ENCODE data around the gene CDK5R1.
"Not testable (repeated sequence)": the region's sequence is repeated elsewhere in the genome, so short reads cannot be mapped to it uniquely, and the experiment has no call there.

The CDK5R1 gene

DNA sequence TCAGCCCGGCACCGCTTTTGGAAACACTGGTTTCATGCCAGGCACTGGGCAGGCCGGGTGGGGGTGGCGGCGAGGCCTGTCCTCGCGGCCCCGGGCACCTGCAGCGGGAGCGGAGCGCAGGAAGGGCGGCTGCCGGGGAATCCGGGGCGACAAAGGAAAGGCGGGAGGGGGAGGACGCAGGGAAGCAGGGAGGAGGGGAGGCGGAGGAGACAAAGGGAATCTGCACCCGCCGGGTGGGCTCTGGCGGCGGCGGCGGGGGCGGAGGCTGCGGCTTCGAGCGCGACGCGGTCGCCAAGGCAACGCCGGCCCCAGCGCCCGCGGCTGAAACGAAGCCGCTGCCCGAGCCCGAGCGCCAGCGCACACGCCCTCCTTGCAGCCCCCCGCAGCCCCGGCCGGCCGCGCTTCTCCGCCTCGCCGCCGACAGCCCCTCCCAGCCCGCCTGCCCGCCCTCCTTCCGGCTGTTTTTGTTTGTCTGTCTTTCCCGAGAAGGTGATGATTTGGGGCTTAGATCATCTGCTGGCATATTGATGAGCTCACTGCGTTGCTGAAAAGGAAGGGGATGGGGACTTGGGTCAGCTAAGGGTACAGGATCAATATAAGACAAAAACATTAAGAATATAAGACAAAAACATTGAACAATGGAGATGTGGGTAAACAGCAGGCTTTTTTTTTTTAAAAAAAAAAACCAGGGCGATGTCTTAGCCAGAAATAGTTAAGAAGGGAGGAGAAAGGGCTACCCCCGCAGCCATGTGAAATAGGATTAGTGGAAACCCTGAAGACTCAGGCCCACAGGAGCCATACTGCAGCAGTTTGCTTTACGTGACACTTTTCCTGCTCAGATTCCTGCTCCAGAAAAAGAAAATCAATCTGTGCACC is 32.7 kb downstream of the CDK5R1 start:
- DNase-seq = peak; percentile 72

DNA sequence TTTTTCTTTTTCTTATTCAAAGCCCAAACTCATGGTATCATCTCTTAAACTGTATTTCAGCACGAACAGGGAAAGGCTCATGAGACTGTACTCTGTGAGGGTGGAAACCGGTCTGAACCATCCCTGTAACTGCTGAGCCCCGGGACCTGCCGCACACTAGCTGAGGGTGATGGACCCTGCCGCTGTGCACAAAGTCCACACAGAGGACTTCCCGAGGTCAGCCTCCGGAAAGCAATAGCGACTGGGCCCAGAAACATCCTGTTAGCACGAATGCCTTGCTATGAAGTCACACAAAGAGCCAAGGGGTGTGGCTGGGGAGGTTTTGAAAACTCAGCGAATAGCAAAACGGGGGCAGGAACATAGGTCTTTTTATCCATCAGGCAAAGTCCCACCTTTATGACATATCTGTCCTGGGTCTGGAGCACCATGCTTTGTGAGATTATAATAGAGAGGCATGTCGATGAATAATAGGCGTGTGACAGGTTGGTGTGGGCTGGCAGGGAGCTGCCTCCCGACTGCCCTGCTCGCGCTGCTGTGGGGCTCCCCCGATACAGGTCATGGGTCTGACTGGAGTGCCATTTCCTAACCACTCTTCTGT is 33.4 kb downstream of the CDK5R1 start:
- DNase-seq = peak; percentile 47

DNA sequence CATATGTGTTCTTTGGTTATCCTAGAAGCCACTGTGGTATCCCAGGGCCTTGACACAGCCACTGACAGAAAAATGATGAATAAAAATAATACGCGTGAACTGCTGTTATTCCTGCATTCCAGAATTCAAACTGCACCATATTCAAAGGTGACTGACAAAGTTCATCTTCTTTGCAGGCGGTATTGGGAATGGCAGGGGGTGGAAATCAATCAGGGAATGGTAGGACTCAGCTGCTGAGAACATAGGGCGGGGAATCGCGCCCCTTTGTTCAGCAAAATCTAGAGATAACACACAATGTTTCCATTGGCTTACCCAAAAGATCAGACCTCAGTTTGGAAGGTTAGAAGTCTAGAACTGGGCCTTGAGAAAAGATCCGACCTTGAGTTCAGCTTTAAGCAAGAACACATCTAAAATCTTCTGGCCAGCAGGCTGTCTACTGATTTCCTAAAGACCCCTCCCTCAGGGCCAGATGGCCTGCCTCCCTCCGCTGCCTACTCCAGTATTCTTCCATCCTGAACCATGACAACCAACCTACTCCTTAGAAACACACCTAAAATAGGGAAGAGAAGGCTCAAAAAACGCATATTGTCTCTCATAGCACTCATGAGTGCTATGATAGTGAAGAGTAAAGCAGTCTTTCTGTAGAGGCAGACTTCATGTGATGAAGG is 34.1 kb downstream of the CDK5R1 start:
- no peak for DNase-seq

DNA sequence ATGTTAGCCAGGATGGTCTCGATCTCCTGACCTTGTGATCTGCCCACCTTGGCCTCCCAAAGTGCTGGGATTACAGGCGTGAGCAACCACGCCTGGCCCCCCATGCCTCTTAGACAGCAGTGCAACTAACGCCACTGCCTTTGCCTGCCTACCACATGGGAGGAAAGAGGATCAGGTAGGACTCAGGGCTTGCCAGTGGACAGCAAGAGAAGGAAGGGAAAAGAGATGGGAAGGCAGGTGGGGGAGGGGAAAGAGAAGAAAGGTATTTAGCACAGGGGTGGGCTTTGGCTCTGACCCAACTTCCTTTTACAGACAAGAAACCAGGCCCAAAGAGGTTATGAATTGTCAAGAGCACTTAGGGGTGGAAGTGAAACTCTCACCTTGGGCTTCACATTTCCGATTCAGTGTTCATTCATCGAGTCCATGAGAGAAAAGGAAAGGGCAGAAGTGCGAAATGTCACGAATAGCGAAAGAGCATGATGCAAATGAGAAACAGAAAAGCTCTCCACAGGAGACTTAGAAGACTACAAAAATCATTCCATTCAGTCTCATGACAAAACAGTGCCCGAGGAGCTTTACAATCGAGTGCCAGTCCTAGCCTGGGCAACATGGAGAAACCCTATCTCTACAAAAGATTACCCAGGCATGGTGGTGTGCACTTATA is 36.4 kb downstream of the CDK5R1 start:
- no peak for DNase-seq

DNA sequence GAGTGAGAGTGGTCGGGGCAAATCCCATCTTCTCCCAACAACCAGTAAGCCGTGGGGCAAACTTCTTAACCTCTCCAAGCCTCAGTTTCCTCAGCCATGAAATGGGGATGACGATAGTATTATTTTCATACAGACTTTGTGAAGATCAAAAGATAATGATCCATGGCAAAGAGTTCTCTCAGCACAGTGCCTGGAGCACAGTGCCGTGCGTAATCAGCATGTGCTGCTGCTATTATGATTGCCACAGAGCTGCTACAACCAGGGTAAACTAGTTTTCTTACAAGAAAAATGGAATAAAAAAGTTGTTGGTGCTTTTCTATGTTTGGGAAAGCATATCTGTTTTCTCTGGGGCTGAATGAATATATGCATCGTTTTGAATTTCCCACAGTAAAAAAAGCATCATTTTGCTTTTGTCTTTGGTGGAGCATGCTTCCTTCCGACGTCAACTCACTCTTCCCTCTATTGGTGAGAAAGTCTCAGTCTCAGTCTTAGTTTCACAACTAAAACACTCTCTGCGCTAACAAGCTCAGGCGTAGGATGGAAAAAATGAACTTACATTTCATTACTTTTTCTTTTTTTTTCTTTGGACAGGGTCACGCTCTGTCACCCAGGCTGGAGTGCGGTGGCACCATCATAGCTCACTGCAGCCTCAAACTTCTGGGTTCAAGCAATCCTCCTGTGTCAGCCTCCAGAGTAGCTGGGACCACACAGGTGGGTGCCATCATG is 37.2 kb downstream of the CDK5R1 start:
- no peak for DNase-seq

DNA sequence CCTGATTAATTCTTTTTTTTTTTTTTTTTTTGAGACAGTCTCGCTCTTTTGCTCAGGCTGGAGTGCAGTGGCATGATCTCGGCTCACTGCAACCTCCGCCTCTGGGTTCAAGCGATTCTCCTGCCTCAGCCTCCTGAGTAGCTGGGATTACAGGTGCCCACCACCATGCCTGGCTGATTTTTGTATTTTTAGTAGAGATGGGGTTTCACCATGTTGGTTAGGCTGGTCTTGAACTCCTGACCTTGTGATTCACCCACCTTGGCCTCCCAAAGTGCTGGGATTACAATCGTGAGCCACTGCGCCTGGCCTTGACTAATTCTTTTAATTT is 37.7 kb downstream of the CDK5R1 start:
- DNase-seq = not testable (repeated sequence)

DNA sequence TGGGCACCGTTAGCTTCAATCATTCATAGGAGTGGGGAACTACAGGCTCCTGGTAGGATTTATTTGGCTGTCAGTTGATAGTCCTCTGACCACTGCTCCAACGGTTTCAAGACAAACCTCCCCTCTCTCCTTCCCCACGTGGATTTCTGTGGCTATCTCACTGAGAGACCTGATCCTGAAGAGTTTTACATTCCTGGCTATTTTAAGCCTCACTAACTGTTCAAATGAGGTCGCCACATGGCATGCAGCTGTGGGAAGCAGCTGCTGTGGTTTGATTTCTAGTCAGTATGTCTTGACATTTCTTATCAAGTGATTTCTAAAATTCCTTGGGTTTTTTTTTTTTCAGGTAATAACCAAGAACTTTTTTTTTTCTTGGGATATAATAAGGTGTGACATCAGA is 38.3 kb downstream of the CDK5R1 start:
- no peak for DNase-seq

DNA sequence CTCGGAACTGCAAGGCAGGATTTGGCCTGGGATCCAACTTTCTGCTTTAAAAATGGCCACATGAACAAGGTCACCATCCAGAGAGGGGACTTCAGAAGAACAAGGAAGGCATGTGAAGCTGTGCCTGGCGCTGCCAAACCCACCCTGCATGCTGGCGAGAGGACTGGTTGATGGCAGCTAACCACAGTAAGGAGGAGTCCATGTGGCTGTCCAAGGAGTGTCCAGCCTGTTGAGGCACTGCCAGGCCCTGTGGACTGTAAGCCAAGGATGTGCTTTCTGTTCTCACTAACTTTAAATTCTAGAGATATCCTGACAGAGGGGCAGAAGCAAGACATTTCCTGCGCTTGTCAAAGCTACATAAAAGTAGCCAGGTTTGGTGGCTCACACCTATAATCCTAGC is 40.4 kb downstream of the CDK5R1 start:
- DNase-seq = no peak

DNA sequence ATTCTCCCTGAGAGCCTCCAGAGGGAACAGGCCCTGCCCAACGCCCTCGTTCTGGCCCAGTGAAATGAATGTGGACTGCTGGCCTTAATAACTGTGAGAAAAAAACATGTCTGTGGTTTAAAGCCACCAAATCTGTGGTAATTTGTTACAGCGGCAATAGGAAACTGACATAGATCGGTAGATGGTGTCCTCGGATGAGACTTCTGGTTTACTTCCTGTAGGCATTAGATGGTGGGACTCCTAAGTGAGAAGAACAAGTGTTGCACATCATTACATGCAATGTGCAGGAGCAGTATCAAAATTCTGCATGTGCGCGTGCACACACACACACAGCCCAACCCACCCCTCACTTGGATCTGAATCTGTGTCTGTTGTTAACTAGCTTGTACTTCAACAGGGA is 42.0 kb downstream of the CDK5R1 start:
- no peak for DNase-seq

DNA sequence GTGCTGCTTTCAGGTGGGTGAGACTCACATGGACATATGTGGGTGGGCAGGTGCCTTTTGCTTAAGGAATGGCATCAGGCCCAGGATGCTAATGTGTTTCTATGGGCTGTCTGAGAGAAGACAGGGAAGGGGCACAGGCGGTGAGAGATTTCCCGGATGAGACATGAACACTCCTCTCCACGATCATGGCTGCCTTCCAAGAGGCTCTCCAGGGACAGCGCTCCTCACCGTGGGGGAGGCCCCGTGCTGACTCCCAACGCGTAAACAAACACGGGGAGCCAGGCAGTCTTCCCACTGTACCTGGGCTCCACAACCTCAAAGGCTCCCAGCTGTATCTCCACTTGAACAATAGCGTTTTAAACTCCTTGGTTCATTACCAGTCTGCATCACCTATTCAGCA is 42.8 kb downstream of the CDK5R1 start:
- DNase-seq = no peak

DNA sequence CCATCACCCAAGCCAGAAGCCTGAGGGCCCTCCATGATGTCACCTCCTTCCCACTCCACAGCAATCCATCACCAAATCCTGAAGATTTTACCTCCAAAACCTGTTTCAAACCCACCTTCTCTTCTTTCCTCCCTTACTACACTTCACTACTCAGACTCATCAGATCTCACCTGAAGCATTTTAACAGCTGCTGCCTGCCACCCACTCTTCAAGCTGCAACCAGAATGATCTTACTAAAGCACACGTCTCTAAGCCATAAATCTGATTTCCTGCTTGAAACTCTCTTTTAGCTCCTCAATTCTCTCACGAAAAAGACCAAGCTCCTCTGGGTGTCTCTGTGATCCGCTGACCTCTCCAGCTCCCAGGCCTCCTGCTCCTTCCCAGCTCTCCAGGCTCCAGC is 46.5 kb downstream of the CDK5R1 start:
- no peak for DNase-seq

DNA sequence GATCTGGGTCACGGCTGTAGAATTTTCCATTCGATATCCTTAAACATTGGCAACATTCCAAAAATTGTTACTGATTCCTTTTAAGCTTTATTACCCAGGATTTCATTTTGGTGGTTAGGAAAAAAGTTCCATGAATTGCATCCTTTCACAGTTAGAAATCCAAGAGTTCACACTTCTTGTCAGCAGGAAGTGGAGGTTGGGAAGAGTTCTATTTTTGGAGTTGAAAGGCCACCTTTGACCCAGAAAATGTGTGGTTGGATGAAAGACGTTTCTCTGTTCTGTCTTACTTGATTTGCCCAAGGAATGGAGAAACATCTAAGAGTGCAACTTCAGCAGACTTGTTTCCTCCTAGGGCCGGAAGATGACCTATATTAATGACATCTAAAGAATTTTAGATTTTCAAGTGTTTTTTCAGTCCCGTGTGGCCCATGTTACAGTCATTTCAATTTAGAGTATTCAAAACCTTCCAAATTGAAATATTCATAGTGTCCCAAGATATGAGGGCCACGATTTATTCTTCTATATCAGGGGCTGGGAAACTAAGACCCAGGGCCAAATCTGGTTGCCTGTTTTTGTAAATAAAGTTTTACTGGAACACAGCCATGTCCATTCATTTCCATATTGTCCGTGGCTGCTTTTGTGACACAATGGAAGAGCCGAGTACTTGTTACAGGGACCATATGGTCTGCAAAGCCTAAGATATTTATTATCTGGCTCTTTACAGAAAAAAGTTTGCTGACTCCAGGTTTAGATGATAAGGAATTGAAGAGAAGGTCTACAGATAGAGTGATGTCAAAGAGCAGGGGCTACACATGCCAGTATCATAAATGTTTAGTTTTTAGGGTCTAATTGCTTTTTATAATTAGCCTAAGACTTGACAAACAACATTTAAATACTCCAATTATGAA is 50.2 kb downstream of the CDK5R1 start:
- no peak for DNase-seq

Data from activated gamma-delta T cell treated with Interleukin-2 at 50 U/mL for 16 hours (primary cell).